A549 (cell line): ENCODE results near the gene PFN2. TPM values are rescaled to one million over a fixed set of nuclear protein-coding genes. Genes with fewer than 3 reads are reported as not detected.

ENCODE experiments used
- ATAC-seq, 2 experiments: fragments of 200-7000 bp in 1 of 2; fragments of >200 bp in 1 of 2; cut with Nextera tagmentation in 1 of 2; cut with Tn5 transposase in 1 of 2; 3 replicates each; pipeline versions ENCODE4 v1.8.0 to v1.9.1; 2018 to 2020; ENCODE audit warnings: mild to moderate bottlenecking in 1 of 2, moderate library complexity in 1 of 2
- CTCF ChIA-PET: fragments of 300-600 bp; sonication (Branson Sonifier 250); formaldehyde crosslinking; extraction: SDS; loops from one replicate; lab custom pipeline; 2021; ENCODE audit warnings: antibody characterized with exemption, inconsistent platforms; lab: Yijun Ruan, JAX
- POLR2A ChIA-PET: fragments of 350-600 bp; formaldehyde crosslinking; extraction: SDS; loops from one replicate; lab custom pipeline; 2021; ENCODE audit warnings: antibody characterized with exemption, inconsistent platforms; lab: Yijun Ruan, JAX
- DNase-seq, 2 experiments: peaks; one replicate each; pipeline versions ENCODE4 v3.0.0 to v3.0.0-alpha.2; 2011 to 2016; ENCODE audit warnings: low read depth in 1 of 2, low spot score in 1 of 2
- FAIRE-seq: peaks from 2 replicates; lab custom pipeline; 2011; peaks lifted over from hg19 to GRCh38; lab: Jason Lieb, UNC
- H3K27ac ChIP-seq, 2 experiments: fragments of >200 bp; sonication (Bioruptor Twin); formaldehyde crosslinking; 3 replicates each; pipeline ENCODE4 v1.5.1; 2016 to 2017
- H3K4me1 ChIP-seq: fragments of >200 bp; sonication (Bioruptor Twin); formaldehyde crosslinking; 3 replicates; pipeline ENCODE4 v1.6.1; 2016
- H3K4me2 ChIP-seq: fragments of >200 bp; sonication (Bioruptor Twin); formaldehyde crosslinking; 3 replicates; pipeline ENCODE4 v1.6.1; 2016
- H3K4me3 ChIP-seq: fragments of >200 bp; sonication (Bioruptor Twin); formaldehyde crosslinking; 3 replicates; pipeline ENCODE4 v1.5.1; 2016
- H3K9me3 ChIP-seq: fragments of >200 bp; sonication (Bioruptor Twin); formaldehyde crosslinking; 3 replicates; pipeline ENCODE4 v1.6.1; 2016
- CBX2 ChIP-seq: fragments of 200-600 bp; sonication (generic); IDR thresholded peaks from 2 replicates; pipeline ENCODE4 v1.6.1; 2016; ENCODE audit warnings: low read depth, mild to moderate bottlenecking, borderline replicate concordance
- CBX8 ChIP-seq: fragments of 200-600 bp; sonication (generic); IDR thresholded peaks from 2 replicates; pipeline ENCODE4 v1.6.1; 2016
- CHD2 ChIP-seq: fragments of 150-350 bp; IDR thresholded peaks from 2 replicates; pipeline ENCODE4 v1.6.1; 2014; ENCODE audit warnings: low read length; ENCODE audit not compliant: partially characterized antibody
- EHF ChIP-seq: fragments of 250-450 bp; sonication (Bioruptor Pico); IDR thresholded peaks from 2 replicates; pipeline ENCODE4 v1.5.0; 2020; ENCODE audit warnings: mild to moderate bottlenecking
- EHMT2 ChIP-seq: fragments of 200-600 bp; sonication (generic); IDR thresholded peaks from 2 replicates; pipeline ENCODE4 v1.6.1; 2016; ENCODE audit warnings: antibody characterized with exemption, low read depth, mild to moderate bottlenecking, moderate library complexity
- ESRRA ChIP-seq: fragments of 150-350 bp; IDR thresholded peaks from 2 replicates; pipeline ENCODE4 v1.6.1; 2014; ENCODE audit warnings: mild to moderate bottlenecking, low read length, borderline replicate concordance
- FOXS1 ChIP-seq: fragments of 250-450 bp; sonication (Bioruptor Pico); IDR thresholded peaks from 2 replicates; pipeline ENCODE4 v1.5.0; 2020; ENCODE audit warnings: mild to moderate bottlenecking, moderate library complexity
- KDM1A ChIP-seq: fragments of 200-600 bp; sonication (generic); IDR thresholded peaks from 2 replicates; pipeline ENCODE4 v1.6.1; 2016; ENCODE audit warnings: low read depth, mild to moderate bottlenecking
- MAFK ChIP-seq: fragments of 450-650 bp; IDR thresholded peaks from 2 replicates; pipeline ENCODE4 v1.6.1; 2014; ENCODE audit not compliant: partially characterized antibody
- MAZ ChIP-seq: fragments of 150-350 bp; IDR thresholded peaks from 2 replicates; pipeline ENCODE4 v1.6.1; 2014; ENCODE audit warnings: antibody characterized with exemption, low read depth, low read length, borderline replicate concordance
- NFE2L2 ChIP-seq: fragments of 150-350 bp; conservative IDR thresholded peaks from 2 replicates; pipeline ENCODE4 v1.6.1; 2014; ENCODE audit warnings: low read length
- NPAS2 ChIP-seq: fragments of 250-450 bp; sonication (Bioruptor Pico); IDR thresholded peaks from 2 replicates; pipeline ENCODE4 v1.8.0; 2022; ENCODE audit warnings: mild to moderate bottlenecking, moderate library complexity, borderline replicate concordance
- RFX5 ChIP-seq: fragments of 450-650 bp; IDR thresholded peaks from 2 replicates; pipeline ENCODE4 v1.7.1; 2014; ENCODE audit warnings: antibody characterized with exemption, mild to moderate bottlenecking, moderate library complexity
- RNF2 ChIP-seq: fragments of 200-600 bp; sonication (generic); IDR thresholded peaks from 2 replicates; pipeline ENCODE4 v1.6.1; 2016; ENCODE audit warnings: low read depth, mild to moderate bottlenecking, antibody characterized with exemption, moderate library complexity, borderline replicate concordance
- SMC3 ChIP-seq: fragments of >200 bp; sonication (Bioruptor Twin); formaldehyde crosslinking; IDR thresholded peaks from 3 replicates; pipeline ENCODE4 v1.6.1; 2018; ENCODE audit warnings: inconsistent platforms
- SREBF2 ChIP-seq: fragments of 450-650 bp; IDR thresholded peaks from 2 replicates; pipeline ENCODE4 v1.6.1; 2014; ENCODE audit warnings: mild to moderate bottlenecking, moderate library complexity
- TP53 ChIP-seq: fragments of 250-450 bp; sonication (Bioruptor Pico); IDR thresholded peaks from 2 replicates; pipeline ENCODE4 v1.5.0; 2021; ENCODE audit warnings: mild to moderate bottlenecking, moderate library complexity
- ZC3H11A ChIP-seq: fragments of 450-650 bp; IDR thresholded peaks from 2 replicates; pipeline ENCODE4 v1.6.1; 2014; ENCODE audit warnings: antibody characterized with exemption, mild to moderate bottlenecking
- ZNF302 ChIP-seq: fragments of 250-450 bp; sonication (Bioruptor Pico); IDR thresholded peaks from 2 replicates; pipeline ENCODE4 v1.9.0; 2021; ENCODE audit warnings: inconsistent platforms, mild to moderate bottlenecking, moderate library complexity
- ZSCAN20 ChIP-seq: fragments of 250-450 bp; sonication (Bioruptor Pico); IDR thresholded peaks from 2 replicates; pipeline ENCODE4 v1.8.0; 2022; ENCODE audit warnings: mild to moderate bottlenecking, moderate library complexity
- WGBS: methylation state at CpG from one replicate; pipeline ENCODE4 v1.1.6; 2017; ENCODE audit errors: missing lambda C conversion rate; 5-methylcytosine and 5-hydroxymethylcytosine counted together
- polyA plus RNA-seq, 4 experiments: library from polyadenylated mRNA; depleted of rRNA in 3 of 4; stranded (reverse); fragments of >200 nt; fragmentation: RNase III in 1 of 4; extraction: RNeasy Plus Mini Kit Qiagen cat#74134 plus additional on column Dnase treatment in 1 of 4; gene quantifications; 2 replicates in 3 of 4; 3 replicates in 1 of 4; pipeline ENCODE4 v1.2.3, GENCODE V29; 2011 to 2017
- TF ChIP-seq, protein P1 (sequence below): fragments of >200 bp; sonication (Bioruptor Twin); formaldehyde crosslinking; IDR thresholded peaks from 3 replicates; pipeline ENCODE4 v1.5.1; 2016
- TF ChIP-seq, protein P2 (sequence below): IDR thresholded peaks from 2 replicates; pipeline ENCODE4 v1.6.1; 2012; ENCODE audit warnings: low read depth, borderline replicate concordance
- TF ChIP-seq, protein P3 (sequence below): fragments of 250-450 bp; sonication (Bioruptor Pico); IDR thresholded peaks from 2 replicates; pipeline ENCODE4 v1.5.0; 2021; ENCODE audit warnings: mild to moderate bottlenecking, moderate library complexity, borderline replicate concordance
- TF ChIP-seq, protein P4 (sequence below): IDR thresholded peaks from 2 replicates; pipeline ENCODE4 v1.6.1; 2012
- TF ChIP-seq, protein P5 (sequence below): fragments of >200 bp; sonication (Bioruptor Twin); formaldehyde crosslinking; IDR thresholded peaks from 2 replicates; pipeline ENCODE4 v1.6.1; 2016
- TF ChIP-seq, protein P6 (sequence below): IDR thresholded peaks from 2 replicates; pipeline ENCODE4 v1.6.1; 2012

PFN2 gene
- polyA plus RNA-seq, 2 of the 4 experiments (the other 2 are of a cell fraction), result 201 to 539 TPM

DNA sequence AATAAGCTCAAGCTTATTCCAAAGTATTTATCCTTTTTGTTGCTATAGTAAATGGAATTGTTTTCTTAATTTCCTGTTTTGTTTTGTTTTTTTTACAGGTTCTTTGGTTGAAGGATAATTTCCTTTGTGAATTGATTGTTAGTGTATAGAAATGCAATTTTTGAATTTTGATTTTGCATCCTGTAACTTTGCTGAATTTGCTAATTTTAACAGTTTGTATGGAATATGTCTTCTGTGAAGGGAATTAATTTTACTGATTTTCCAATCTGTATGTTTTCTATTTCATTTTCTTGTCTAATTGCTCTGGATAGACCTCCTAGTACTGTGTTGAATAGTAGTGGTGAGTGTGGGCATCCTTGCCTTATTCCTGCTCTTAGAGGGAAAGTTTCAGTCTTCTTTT lies 28.3 kb downstream of the PFN2 start:
- ChIA-PET CTCF (no interaction called here), POLR2A (no interaction called here)
- peaks cover 13% of the 10 kb centered on the region; the same call in 1 of the 3 replicates for H3K9me3 ChIP-seq
- FAIRE-seq, result no peak
- no peak for ATAC-seq
- no peak for DNase-seq
- TF ChIP-seq, protein P1, sequence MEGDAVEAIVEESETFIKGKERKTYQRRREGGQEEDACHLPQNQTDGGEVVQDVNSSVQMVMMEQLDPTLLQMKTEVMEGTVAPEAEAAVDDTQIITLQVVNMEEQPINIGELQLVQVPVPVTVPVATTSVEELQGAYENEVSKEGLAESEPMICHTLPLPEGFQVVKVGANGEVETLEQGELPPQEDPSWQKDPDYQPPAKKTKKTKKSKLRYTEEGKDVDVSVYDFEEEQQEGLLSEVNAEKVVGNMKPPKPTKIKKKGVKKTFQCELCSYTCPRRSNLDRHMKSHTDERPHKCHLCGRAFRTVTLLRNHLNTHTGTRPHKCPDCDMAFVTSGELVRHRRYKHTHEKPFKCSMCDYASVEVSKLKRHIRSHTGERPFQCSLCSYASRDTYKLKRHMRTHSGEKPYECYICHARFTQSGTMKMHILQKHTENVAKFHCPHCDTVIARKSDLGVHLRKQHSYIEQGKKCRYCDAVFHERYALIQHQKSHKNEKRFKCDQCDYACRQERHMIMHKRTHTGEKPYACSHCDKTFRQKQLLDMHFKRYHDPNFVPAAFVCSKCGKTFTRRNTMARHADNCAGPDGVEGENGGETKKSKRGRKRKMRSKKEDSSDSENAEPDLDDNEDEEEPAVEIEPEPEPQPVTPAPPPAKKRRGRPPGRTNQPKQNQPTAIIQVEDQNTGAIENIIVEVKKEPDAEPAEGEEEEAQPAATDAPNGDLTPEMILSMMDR, result no peak
- TF ChIP-seq EHMT2 (no peak), EHF (CRISPR knock-in tag) (no peak), MAFK (peak; percentile 52), CBX2 (no peak), CBX8 (no peak), ESRRA (no peak), NPAS2 (CRISPR knock-in tag) (no peak)
- TF ChIP-seq, all 56 proteins: peak for 1
- Histone ChIP-seq H3K4me1 (no peaks in the 10 kb centered on the region), H3K4me2 (no peak overlapping the region), H3K27ac (no peak overlapping the region), H3K4me3 (no peak overlapping the region)

DNA sequence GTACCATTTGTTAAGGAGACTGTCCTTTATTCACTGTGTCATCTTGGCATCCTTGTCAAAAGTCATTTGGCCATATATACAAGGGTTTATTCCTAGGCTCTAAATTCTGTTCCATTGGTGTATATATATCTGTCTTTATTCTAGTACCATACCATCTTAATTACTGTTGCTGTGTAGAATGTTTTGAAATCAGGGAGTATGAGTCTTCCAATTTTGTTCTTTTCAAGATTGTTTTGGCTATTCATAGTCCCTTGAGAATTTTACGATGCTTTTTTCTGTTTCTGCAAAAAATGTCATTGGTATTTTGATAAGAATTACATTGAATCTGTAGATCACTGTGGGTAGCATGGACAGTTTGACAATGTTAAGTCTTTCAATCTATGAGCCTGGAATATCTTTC lies 28.7 kb downstream of the PFN2 start:
- TF ChIP-seq NFE2L2 (no peak), KDM1A (no peak), ZSCAN20 (no peak)
- TF ChIP-seq, protein P1, result no peak
- TF ChIP-seq, all 56 proteins: peak for 0
- CTCF ChIA-PET, result no interaction called here
- Histone ChIP-seq H3K4me2 (no peak overlapping the region), H3K4me1 (no peaks in the 10 kb centered on the region), H3K9me3 (peaks cover 13% of the 10 kb centered on the region; the same call in 1 of the 3 replicates), H3K4me3 (no peak overlapping the region), H3K27ac (no peak overlapping the region)
- ATAC-seq (no peak), FAIRE-seq (no peak), DNase-seq (no peak)
- POLR2A ChIA-PET, result no interaction called here
- WGBS, result 87% methylated on average over 1 of the region's 1 CpG

DNA sequence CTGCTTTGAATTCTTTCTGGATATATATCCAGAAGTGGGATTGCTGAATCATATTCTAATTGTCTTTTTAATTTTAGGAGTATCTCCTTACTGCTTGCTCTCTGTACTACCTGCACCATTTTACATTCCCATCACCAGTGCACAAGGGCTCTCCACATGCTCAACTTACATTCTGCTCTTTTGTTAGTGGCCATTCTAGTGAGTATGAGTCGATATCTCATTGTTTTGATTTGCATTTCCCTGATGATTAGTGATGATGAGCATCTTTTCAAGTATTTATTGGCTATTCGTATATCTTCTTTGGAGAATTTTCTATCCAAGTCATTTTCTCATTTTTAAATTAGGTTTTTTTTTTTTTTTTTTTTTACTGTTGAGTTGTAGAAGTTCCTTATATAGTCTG lies 29.5 kb downstream of the PFN2 start:
- DNase-seq, result no peak
- TF ChIP-seq, protein P2, sequence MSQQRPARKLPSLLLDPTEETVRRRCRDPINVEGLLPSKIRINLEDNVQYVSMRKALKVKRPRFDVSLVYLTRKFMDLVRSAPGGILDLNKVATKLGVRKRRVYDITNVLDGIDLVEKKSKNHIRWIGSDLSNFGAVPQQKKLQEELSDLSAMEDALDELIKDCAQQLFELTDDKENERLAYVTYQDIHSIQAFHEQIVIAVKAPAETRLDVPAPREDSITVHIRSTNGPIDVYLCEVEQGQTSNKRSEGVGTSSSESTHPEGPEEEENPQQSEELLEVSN, result no peak
- TF ChIP-seq EHMT2 (no peak), FOXS1 (CRISPR knock-in tag) (no peak), CHD2 (no peak), ZC3H11A (no peak), RNF2 (no peak), SMC3 (no peak), RFX5 (no peak), SREBF2 (no peak), MAZ (no peak), ESRRA (no peak), ZNF302 (CRISPR knock-in tag) (no peak), TP53 (no peak)
- TF ChIP-seq, protein P3, sequence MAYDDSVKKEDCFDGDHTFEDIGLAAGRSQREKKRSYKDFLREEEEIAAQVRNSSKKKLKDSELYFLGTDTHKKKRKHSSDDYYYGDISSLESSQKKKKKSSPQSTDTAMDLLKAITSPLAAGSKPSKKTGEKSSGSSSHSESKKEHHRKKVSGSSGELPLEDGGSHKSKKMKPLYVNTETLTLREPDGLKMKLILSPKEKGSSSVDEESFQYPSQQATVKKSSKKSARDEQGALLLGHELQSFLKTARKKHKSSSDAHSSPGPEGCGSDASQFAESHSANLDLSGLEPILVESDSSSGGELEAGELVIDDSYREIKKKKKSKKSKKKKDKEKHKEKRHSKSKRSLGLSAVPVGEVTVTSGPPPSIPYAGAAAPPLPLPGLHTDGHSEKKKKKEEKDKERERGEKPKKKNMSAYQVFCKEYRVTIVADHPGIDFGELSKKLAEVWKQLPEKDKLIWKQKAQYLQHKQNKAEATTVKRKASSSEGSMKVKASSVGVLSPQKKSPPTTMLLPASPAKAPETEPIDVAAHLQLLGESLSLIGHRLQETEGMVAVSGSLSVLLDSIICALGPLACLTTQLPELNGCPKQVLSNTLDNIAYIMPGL (CRISPR knock-in tag), result no peak
- TF ChIP-seq, protein P4, sequence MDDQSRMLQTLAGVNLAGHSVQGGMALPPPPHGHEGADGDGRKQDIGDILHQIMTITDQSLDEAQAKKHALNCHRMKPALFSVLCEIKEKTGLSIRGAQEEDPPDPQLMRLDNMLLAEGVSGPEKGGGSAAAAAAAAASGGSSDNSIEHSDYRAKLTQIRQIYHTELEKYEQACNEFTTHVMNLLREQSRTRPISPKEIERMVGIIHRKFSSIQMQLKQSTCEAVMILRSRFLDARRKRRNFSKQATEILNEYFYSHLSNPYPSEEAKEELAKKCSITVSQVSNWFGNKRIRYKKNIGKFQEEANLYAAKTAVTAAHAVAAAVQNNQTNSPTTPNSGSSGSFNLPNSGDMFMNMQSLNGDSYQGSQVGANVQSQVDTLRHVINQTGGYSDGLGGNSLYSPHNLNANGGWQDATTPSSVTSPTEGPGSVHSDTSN, result no peak
- TF ChIP-seq, protein P5, sequence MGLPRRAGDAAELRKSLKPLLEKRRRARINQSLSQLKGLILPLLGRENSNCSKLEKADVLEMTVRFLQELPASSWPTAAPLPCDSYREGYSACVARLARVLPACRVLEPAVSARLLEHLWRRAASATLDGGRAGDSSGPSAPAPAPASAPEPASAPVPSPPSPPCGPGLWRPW, result no peak
- TF ChIP-seq, protein P6, sequence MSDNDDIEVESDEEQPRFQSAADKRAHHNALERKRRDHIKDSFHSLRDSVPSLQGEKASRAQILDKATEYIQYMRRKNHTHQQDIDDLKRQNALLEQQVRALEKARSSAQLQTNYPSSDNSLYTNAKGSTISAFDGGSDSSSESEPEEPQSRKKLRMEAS, result no peak
- no peaks in the 10 kb centered on the region for H3K4me1 ChIP-seq
- FAIRE-seq, result no peak
- no peak overlapping the region for H3K4me2 ChIP-seq
- no peak for ATAC-seq
- POLR2A ChIA-PET, result no interaction called here
- peaks cover 13% of the 10 kb centered on the region; the same call in 1 of the 3 replicates for H3K9me3 ChIP-seq
- no peak overlapping the region for H3K27ac ChIP-seq
- CTCF ChIA-PET, result no interaction called here
- 98% methylated on average over 2 of the region's 2 CpGs for WGBS
- H3K4me3 ChIP-seq, result no peak overlapping the region
